Measurements from ENCODE around the gene PRPS1.

PRPS1 gene

GRCh38 chrX:107686792-107687191 is 58.5 kb downstream of the PRPS1 start:
- no peak for DNase-seq (ENCODE audit: low spot score)
- in situ Hi-C loops (cut with MboI; ENCODE audit: low sequenced_read_pairs, unreplicated experiment): no loop called here
- TF ChIP-seq, protein P1, sequence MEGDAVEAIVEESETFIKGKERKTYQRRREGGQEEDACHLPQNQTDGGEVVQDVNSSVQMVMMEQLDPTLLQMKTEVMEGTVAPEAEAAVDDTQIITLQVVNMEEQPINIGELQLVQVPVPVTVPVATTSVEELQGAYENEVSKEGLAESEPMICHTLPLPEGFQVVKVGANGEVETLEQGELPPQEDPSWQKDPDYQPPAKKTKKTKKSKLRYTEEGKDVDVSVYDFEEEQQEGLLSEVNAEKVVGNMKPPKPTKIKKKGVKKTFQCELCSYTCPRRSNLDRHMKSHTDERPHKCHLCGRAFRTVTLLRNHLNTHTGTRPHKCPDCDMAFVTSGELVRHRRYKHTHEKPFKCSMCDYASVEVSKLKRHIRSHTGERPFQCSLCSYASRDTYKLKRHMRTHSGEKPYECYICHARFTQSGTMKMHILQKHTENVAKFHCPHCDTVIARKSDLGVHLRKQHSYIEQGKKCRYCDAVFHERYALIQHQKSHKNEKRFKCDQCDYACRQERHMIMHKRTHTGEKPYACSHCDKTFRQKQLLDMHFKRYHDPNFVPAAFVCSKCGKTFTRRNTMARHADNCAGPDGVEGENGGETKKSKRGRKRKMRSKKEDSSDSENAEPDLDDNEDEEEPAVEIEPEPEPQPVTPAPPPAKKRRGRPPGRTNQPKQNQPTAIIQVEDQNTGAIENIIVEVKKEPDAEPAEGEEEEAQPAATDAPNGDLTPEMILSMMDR (IDR thresholded peaks at IDR 0.05; ENCODE audit: borderline replicate concordance, control extremely low read depth, extremely low read depth, insufficient read depth, missing control alignments): no peak

DNA sequence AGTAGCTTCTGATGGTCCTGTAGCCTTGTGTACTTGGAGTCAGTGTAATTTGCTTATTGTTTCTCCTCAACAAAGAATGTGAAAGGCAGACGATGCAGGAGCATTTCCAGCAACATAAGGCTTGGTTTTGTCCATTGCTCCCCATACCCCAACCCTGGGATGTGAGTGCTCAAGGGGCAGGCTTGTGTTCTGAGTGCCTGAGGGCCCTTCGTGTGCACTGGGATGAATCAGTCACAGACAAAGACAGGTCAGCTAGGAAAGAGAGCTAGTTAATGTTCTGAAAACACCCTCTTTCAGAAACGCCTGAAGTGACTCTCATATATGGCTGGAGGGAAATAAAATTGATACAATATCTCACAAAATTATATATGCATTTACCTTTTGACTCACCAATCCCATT is 59.1 kb downstream of the PRPS1 start:
- TF ChIP-seq, protein P1 (IDR thresholded peaks at IDR 0.05; ENCODE audit: borderline replicate concordance, control extremely low read depth, extremely low read depth, insufficient read depth, missing control alignments): no peak
- DNase-seq (ENCODE audit: low spot score): no peak
- in situ Hi-C loops (cut with MboI; ENCODE audit: low sequenced_read_pairs, unreplicated experiment): no loop called here

- DNase-seq (ENCODE audit: low spot score): no peak
- in situ Hi-C loops (cut with MboI; ENCODE audit: low sequenced_read_pairs, unreplicated experiment): no loop called here
- TF ChIP-seq, protein P1 (IDR thresholded peaks at IDR 0.05; ENCODE audit: borderline replicate concordance, control extremely low read depth, extremely low read depth, insufficient read depth, missing control alignments): no peak
These were observed 62.7 kb downstream of the PRPS1 start for GRCh38 chrX:107691024-107691448.

GRCh38 chrX:107699616-107700015 is 71.3 kb downstream of the PRPS1 start:
- TF ChIP-seq, protein P1 (IDR thresholded peaks at IDR 0.05; ENCODE audit: borderline replicate concordance, control extremely low read depth, extremely low read depth, insufficient read depth, missing control alignments): no peak
- in situ Hi-C loops (cut with MboI; ENCODE audit: low sequenced_read_pairs, unreplicated experiment): no loop called here
- no peak for DNase-seq (ENCODE audit: low spot score)

GRCh38 chrX:107700317-107700774 is 72.0 kb downstream of the PRPS1 start:
- TF ChIP-seq, protein P1 (IDR thresholded peaks at IDR 0.05; ENCODE audit: borderline replicate concordance, control extremely low read depth, extremely low read depth, insufficient read depth, missing control alignments): no peak
- in situ Hi-C loops (cut with MboI; ENCODE audit: low sequenced_read_pairs, unreplicated experiment): no loop called here
- no peak for DNase-seq (ENCODE audit: low spot score)

All from GM13976 (cell line).